ENCODE measurements around the gene ANTXR1. TPM values are rescaled to one million over a fixed set of nuclear protein-coding genes. Genes with fewer than 3 reads are reported as not detected.

The ANTXR1 gene
- total RNA-seq, 1 experiment from 2014 or later = 48.3 TPM

- H3F3A ChIP-seq (ENCODE audit: insufficient read depth, low read depth) = no peaks in the 10 kb centered on the region
- no peak overlapping the region for H2AFZ ChIP-seq
- H4K20me1 ChIP-seq (ENCODE audit: insufficient read depth) = no peaks in the 10 kb centered on the region
- no peaks in the 10 kb centered on the region for H3K36me3 ChIP-seq (ENCODE audit: low read depth)
- no peaks in the 10 kb centered on the region for H3K9me3 ChIP-seq (ENCODE audit: insufficient read depth, low read depth)
- no peak overlapping the region for H3K4me2 ChIP-seq
- TF ChIP-seq CTCF (conservative IDR thresholded peaks at IDR 0.05) (no peak), EZH2 (IDR thresholded peaks at IDR 0.05; ENCODE audit: low read depth) (no peak)
- CTCF ChIA-PET = no interaction called here
- H3K79me2 ChIP-seq (ENCODE audit: low read depth) = no peaks in the 10 kb centered on the region
- no peak overlapping the region for H3K27ac ChIP-seq
- no TSS peak for BruUV-seq (replicated peaks)
- intact Hi-C loops (cut with micrococcal nuclease; ENCODE audit: unreplicated experiment) = no loop called here
- POLR2A ChIA-PET (ENCODE audit: unreplicated experiment) = no interaction called here
- no peaks in the 10 kb centered on the region for H3K4me1 ChIP-seq (replicated peaks; ENCODE audit: insufficient read depth)
- DNase-seq = no peak
- no peaks in the 10 kb centered on the region for H3K9me2 ChIP-seq (ENCODE audit: insufficient read depth)
- H3K27me3 ChIP-seq (ENCODE audit: insufficient read depth, low read depth) = no peaks in the 10 kb centered on the region
- no peak overlapping the region for H3K4me3 ChIP-seq
Measured at GRCh38 chr2:68987021-68987503, 25.9 kb upstream of the ANTXR1 start.

- no peak overlapping the region for H3K4me2 ChIP-seq
- no peak overlapping the region for H3K27ac ChIP-seq
- POLR2A ChIA-PET (ENCODE audit: unreplicated experiment) = interaction anchor here (0.6 to 0.7 kb wide), 2 partner anchors 522 to 735 kb away, joined by 6 to 7 read pairs; partner anchors contain the start of gene FBXO48
- H3K4me3 ChIP-seq = no peak overlapping the region
- DNase-seq = no peak
- no TSS peak for BruUV-seq (replicated peaks)
- no peaks in the 10 kb centered on the region for H3F3A ChIP-seq (ENCODE audit: insufficient read depth, low read depth)
- no peak for TF ChIP-seq CTCF (conservative IDR thresholded peaks at IDR 0.05)
- TF ChIP-seq EZH2 (IDR thresholded peaks at IDR 0.05; ENCODE audit: low read depth) = no peak
- H2AFZ ChIP-seq = no peak overlapping the region
- no peaks in the 10 kb centered on the region for H4K20me1 ChIP-seq (ENCODE audit: insufficient read depth)
- H3K36me3 ChIP-seq (ENCODE audit: low read depth) = no peaks in the 10 kb centered on the region
- H3K27me3 ChIP-seq (ENCODE audit: insufficient read depth, low read depth) = no peaks in the 10 kb centered on the region
- no peaks in the 10 kb centered on the region for H3K9me3 ChIP-seq (ENCODE audit: insufficient read depth, low read depth)
- H3K9me2 ChIP-seq (ENCODE audit: insufficient read depth) = no peaks in the 10 kb centered on the region
- CTCF ChIA-PET = no interaction called here
- no peaks in the 10 kb centered on the region for H3K79me2 ChIP-seq (ENCODE audit: low read depth)
- H3K4me1 ChIP-seq (replicated peaks; ENCODE audit: insufficient read depth) = no peaks in the 10 kb centered on the region
- intact Hi-C loops (cut with micrococcal nuclease; ENCODE audit: unreplicated experiment) = no loop called here
Measured at GRCh38 chr2:68989035-68989434, 23.9 kb upstream of the ANTXR1 start.

- Histone ChIP-seq H3K9me3 (ENCODE audit: insufficient read depth, low read depth) (no peaks in the 10 kb centered on the region), H4K20me1 (ENCODE audit: insufficient read depth) (no peaks in the 10 kb centered on the region), H3K27ac (no peak overlapping the region), H3K4me3 (no peak overlapping the region), H3K4me2 (no peak overlapping the region), H3F3A (ENCODE audit: insufficient read depth, low read depth) (no peaks in the 10 kb centered on the region), H3K9me2 (ENCODE audit: insufficient read depth) (no peaks in the 10 kb centered on the region), H3K27me3 (ENCODE audit: insufficient read depth, low read depth) (no peaks in the 10 kb centered on the region), H3K79me2 (ENCODE audit: low read depth) (no peaks in the 10 kb centered on the region), H3K36me3 (ENCODE audit: low read depth) (no peaks in the 10 kb centered on the region), H2AFZ (no peak overlapping the region), H3K4me1 (replicated peaks; ENCODE audit: insufficient read depth) (no peaks in the 10 kb centered on the region)
- intact Hi-C loops (cut with micrococcal nuclease; ENCODE audit: unreplicated experiment) = no loop called here
- DNase-seq = no peak
- no peak for TF ChIP-seq CTCF (conservative IDR thresholded peaks at IDR 0.05)
- TF ChIP-seq EZH2 (IDR thresholded peaks at IDR 0.05; ENCODE audit: low read depth) = no peak
- ChIA-PET POLR2A (ENCODE audit: unreplicated experiment) (no interaction called here), CTCF (no interaction called here)
- BruUV-seq (replicated peaks) = no TSS peak
Measured at GRCh38 chr2:68992341-68992740, 20.6 kb upstream of the ANTXR1 start.
